ENCODE results near the gene UBE2R2.
A peak's percentile ranks its signal among the peaks of the same experiment; 100 is the strongest.

Gene UBE2R2

DNA sequence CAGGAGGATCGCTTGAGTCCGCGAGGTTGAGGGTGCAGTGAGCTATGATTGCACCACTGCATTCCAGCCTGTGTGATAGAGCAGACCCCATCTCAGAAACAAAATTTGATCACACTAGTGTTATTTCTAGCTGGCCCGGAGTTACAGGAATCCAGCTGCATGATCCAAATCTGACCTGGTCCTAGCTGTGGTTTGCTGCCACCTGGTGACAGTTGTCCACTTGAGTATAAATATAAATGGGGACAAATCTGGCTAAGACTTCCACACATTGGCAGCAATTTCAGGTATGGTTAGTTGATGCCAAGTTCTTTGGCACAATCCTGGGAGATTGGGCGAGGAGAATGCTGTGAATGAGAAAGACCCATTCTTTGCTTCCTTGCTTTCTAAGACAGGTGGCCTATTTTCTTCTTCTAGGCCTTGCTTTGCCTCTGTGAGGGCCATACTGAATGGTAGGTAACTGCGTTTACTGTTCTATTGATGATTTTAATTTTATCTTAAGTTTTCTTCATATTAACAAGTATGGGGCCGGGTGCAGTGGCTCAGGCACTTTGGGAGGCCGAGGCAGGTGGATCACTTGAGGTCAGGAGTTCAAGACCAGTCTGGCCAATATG is 35.4 kb downstream of the UBE2R2 start:
- H3K4me2 ChIP-seq (ENCODE audit: low read length, poor library complexity, severe bottlenecking) = no peak overlapping the region
- no peak overlapping the region for H3K14ac ChIP-seq (ENCODE audit: low read length in 2 of 2)
- H3K23ac ChIP-seq (ENCODE audit: low read length in 2 of 2) = no peak overlapping the region
- H2BK15ac ChIP-seq (ENCODE audit: low read depth, poor library complexity, severe bottlenecking) = no peak overlapping the region
- H3K27ac ChIP-seq (ENCODE audit: low read length, poor library complexity, severe bottlenecking) = no peak overlapping the region
- no peak overlapping the region for H3K4me3 ChIP-seq (ENCODE audit: insufficient read depth in 1 of 2, low read depth in 1 of 2, low read length in 2 of 2)
- no peaks in the 10 kb centered on the region for H3K9me3 ChIP-seq (ENCODE audit: control insufficient read depth, low read length)
- H2BK5ac ChIP-seq (ENCODE audit: low read depth, low read length, poor library complexity, severe bottlenecking) = no peak overlapping the region
- no peak overlapping the region for H4K91ac ChIP-seq (ENCODE audit: low read length)
- H3K4me1 ChIP-seq (ENCODE audit: control insufficient read depth, insufficient read depth, low read depth, low read length) = peaks cover 14% of the 10 kb centered on the region
- H3K79me1 ChIP-seq (replicated peaks; ENCODE audit: low read length, poor library complexity, severe bottlenecking) = no peaks in the 10 kb centered on the region
- no peaks in the 10 kb centered on the region for H3K27me3 ChIP-seq (ENCODE audit: control insufficient read depth in 1 of 2, insufficient read depth in 1 of 2, low read length in 2 of 2)
- DNase-seq = peak; percentile 52
- H3K4ac ChIP-seq (ENCODE audit: low read depth in 1 of 2, low read length in 2 of 2) = no peak overlapping the region
- H3K9ac ChIP-seq (ENCODE audit: low read length) = no peak overlapping the region
- H2BK120ac ChIP-seq (ENCODE audit: low read depth, low read length) = no peak overlapping the region
- WGBS = 93% methylated on average over 8 of the region's 8 CpGs
- H2AFZ ChIP-seq (ENCODE audit: low read depth, low read length) = no peak overlapping the region
- H3K18ac ChIP-seq (ENCODE audit: low read depth in 1 of 2, low read length in 2 of 2) = no peak overlapping the region
- no peaks in the 10 kb centered on the region for H3K36me3 ChIP-seq (ENCODE audit: control insufficient read depth in 1 of 2, insufficient read depth in 2 of 2, low read depth in 1 of 2, low read length in 2 of 2)
- no peak overlapping the region for H4K8ac ChIP-seq (ENCODE audit: low read length)
- no peak overlapping the region for H2BK12ac ChIP-seq (ENCODE audit: low read length in 2 of 2)
- H2AK5ac ChIP-seq (ENCODE audit: low read length, severe bottlenecking) = no peak overlapping the region

DNA sequence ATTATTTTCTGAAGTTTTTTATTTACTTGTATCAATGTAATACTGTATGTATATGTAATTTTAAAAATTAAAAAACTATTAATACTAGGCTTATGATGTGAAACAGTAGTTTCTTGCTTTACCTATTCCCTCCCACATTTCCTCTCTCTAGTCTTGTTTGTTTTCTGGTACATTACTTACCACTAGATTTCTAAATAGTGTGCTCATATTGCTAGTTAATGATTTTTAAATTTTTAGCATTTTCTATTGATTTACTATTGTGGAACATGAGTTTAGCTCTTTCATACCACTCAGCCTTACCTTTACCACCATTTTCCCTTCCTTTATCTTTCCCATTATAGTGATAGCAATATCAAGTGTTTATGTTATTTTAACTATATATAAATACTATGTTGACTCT is 39.3 kb downstream of the UBE2R2 start:
- no peak overlapping the region for H3K18ac ChIP-seq (ENCODE audit: low read depth in 1 of 2, low read length in 2 of 2)
- no peak overlapping the region for H3K14ac ChIP-seq (ENCODE audit: low read length in 2 of 2)
- no peak overlapping the region for H4K8ac ChIP-seq (ENCODE audit: low read length)
- DNase-seq = no peak
- no peak overlapping the region for H2BK12ac ChIP-seq (ENCODE audit: low read length in 2 of 2)
- no peak overlapping the region for H3K27ac ChIP-seq (ENCODE audit: low read length, poor library complexity, severe bottlenecking)
- H3K4me2 ChIP-seq (ENCODE audit: low read length, poor library complexity, severe bottlenecking) = no peak overlapping the region
- no peak overlapping the region for H2AFZ ChIP-seq (ENCODE audit: low read depth, low read length)
- H4K91ac ChIP-seq (ENCODE audit: low read length) = no peak overlapping the region
- H3K9me3 ChIP-seq (ENCODE audit: control insufficient read depth, low read length) = no peaks in the 10 kb centered on the region
- no peaks in the 10 kb centered on the region for H3K79me1 ChIP-seq (replicated peaks; ENCODE audit: low read length, poor library complexity, severe bottlenecking)
- no peaks in the 10 kb centered on the region for H3K27me3 ChIP-seq (ENCODE audit: control insufficient read depth in 1 of 2, insufficient read depth in 1 of 2, low read length in 2 of 2)
- H3K4me1 ChIP-seq (ENCODE audit: control insufficient read depth, insufficient read depth, low read depth, low read length) = peaks cover 21% of the 10 kb centered on the region
- H3K36me3 ChIP-seq (ENCODE audit: control insufficient read depth in 1 of 2, insufficient read depth in 2 of 2, low read depth in 1 of 2, low read length in 2 of 2) = no peaks in the 10 kb centered on the region
- H3K4me3 ChIP-seq (ENCODE audit: insufficient read depth in 1 of 2, low read depth in 1 of 2, low read length in 2 of 2) = no peak overlapping the region
- no peak overlapping the region for H2BK15ac ChIP-seq (ENCODE audit: low read depth, poor library complexity, severe bottlenecking)
- H2BK5ac ChIP-seq (ENCODE audit: low read depth, low read length, poor library complexity, severe bottlenecking) = peak overlapping the region; percentile 44
- H3K23ac ChIP-seq (ENCODE audit: low read length in 2 of 2) = no peak overlapping the region
- H3K9ac ChIP-seq (ENCODE audit: low read length) = no peak overlapping the region
- H2AK5ac ChIP-seq (ENCODE audit: low read length, severe bottlenecking) = no peak overlapping the region
- no peak overlapping the region for H2BK120ac ChIP-seq (ENCODE audit: low read depth, low read length)
- no peak overlapping the region for H3K4ac ChIP-seq (ENCODE audit: low read depth in 1 of 2, low read length in 2 of 2)

DNA sequence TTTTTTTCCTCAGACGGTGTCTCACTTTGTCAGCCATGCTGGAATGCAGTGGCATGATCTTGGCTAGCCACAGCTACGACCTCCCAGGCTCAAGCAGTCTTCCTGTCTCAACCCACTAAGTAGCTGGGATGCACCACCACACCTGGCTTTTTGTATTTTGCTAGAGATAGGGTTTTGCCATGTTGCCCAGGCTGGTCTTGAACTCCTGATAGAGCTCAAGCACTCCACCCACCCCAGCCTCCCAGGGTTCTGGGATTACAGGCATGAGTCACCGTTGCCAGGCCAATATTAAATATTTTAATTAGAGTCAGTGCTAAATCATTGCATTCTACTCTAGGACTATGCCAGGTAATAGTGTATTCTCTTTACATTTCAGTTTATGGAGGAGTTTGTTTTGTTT is 41.5 kb downstream of the UBE2R2 start:
- no peak overlapping the region for H2BK12ac ChIP-seq (ENCODE audit: low read length in 2 of 2)
- peak; percentile 15 for DNase-seq

DNA sequence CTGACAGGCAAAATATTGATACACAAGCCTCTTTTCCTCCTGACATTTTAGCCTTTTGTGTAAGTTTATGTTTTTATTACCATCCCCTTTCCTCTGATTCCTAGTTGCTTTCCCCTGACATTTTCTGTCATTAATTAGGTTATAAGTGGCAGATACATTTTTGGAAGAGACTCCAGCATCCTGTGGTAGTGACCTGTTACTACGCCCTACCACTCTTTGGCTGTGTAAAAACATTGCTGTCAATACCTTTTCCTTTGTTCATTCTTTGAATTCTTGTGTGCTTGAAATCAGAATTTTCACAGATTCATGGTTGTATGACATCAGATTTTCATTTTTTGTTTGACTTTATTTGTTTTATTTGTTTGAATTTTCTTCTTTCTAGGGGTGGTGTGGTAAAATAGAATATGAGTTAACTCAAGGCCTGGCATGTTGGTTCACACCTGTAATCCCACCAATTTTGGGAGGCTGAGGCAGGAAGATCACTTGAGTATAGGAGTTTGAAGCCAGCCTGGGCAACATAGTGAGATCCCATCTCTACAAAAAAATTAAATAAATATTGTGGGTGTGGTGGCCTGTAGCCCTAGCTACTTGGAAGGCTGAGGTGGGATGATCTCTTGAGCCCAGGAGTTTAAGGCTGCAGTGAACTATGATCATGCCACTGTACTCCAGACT is 43.4 kb downstream of the UBE2R2 start:
- no peak overlapping the region for H4K8ac ChIP-seq (ENCODE audit: low read length)
- no peak overlapping the region for H3K9ac ChIP-seq (ENCODE audit: low read length)
- no peak overlapping the region for H2AFZ ChIP-seq (ENCODE audit: low read depth, low read length)
- H2AK5ac ChIP-seq (ENCODE audit: low read length, severe bottlenecking) = no peak overlapping the region
- H3K23ac ChIP-seq (ENCODE audit: low read length in 2 of 2) = no peak overlapping the region
- no peak overlapping the region for H2BK12ac ChIP-seq (ENCODE audit: low read length in 2 of 2)
- no peaks in the 10 kb centered on the region for H3K27me3 ChIP-seq (ENCODE audit: control insufficient read depth in 1 of 2, insufficient read depth in 1 of 2, low read length in 2 of 2)
- 100% methylated on average over 1 of the region's 1 CpG for WGBS
- no peak overlapping the region for H3K4ac ChIP-seq (ENCODE audit: low read depth in 1 of 2, low read length in 2 of 2)
- H3K18ac ChIP-seq (ENCODE audit: low read depth in 1 of 2, low read length in 2 of 2) = no peak overlapping the region
- H3K27ac ChIP-seq (ENCODE audit: low read length, poor library complexity, severe bottlenecking) = peak overlapping the region; percentile 24
- no peak overlapping the region for H4K91ac ChIP-seq (ENCODE audit: low read length)
- no peak overlapping the region for H3K14ac ChIP-seq (ENCODE audit: low read length in 2 of 2)
- H3K79me1 ChIP-seq (replicated peaks; ENCODE audit: low read length, poor library complexity, severe bottlenecking) = no peaks in the 10 kb centered on the region
- peaks cover 17% of the 10 kb centered on the region for H3K4me1 ChIP-seq (ENCODE audit: control insufficient read depth, insufficient read depth, low read depth, low read length)
- no peak overlapping the region for H2BK15ac ChIP-seq (ENCODE audit: low read depth, poor library complexity, severe bottlenecking)
- no peaks in the 10 kb centered on the region for H3K9me3 ChIP-seq (ENCODE audit: control insufficient read depth, low read length)
- H3K4me2 ChIP-seq (ENCODE audit: low read length, poor library complexity, severe bottlenecking) = no peak overlapping the region
- H2BK120ac ChIP-seq (ENCODE audit: low read depth, low read length) = no peak overlapping the region
- no peak overlapping the region for H3K4me3 ChIP-seq (ENCODE audit: insufficient read depth in 1 of 2, low read depth in 1 of 2, low read length in 2 of 2)
- H3K36me3 ChIP-seq (ENCODE audit: control insufficient read depth in 1 of 2, insufficient read depth in 2 of 2, low read depth in 1 of 2, low read length in 2 of 2) = peaks cover 4 to 6% of the 10 kb centered on the region in 2 experiments
- no peak overlapping the region for H2BK5ac ChIP-seq (ENCODE audit: low read depth, low read length, poor library complexity, severe bottlenecking)
- no peak for DNase-seq

More for the DNA sequence above, 41.5 kb downstream of the UBE2R2 start:
- no peak overlapping the region for H2AFZ ChIP-seq (ENCODE audit: low read depth, low read length)
- peak overlapping the region in 1 of 2 experiments; percentile 48 for H3K18ac ChIP-seq (ENCODE audit: low read depth in 1 of 2, low read length in 2 of 2)
- H3K9ac ChIP-seq (ENCODE audit: low read length) = no peak overlapping the region
- H3K23ac ChIP-seq (ENCODE audit: low read length in 2 of 2) = no peak overlapping the region
- no peak overlapping the region for H4K8ac ChIP-seq (ENCODE audit: low read length)
- H3K9me3 ChIP-seq (ENCODE audit: control insufficient read depth, low read length) = no peaks in the 10 kb centered on the region
- peaks cover 0 to 6% of the 10 kb centered on the region in 2 experiments for H3K36me3 ChIP-seq (ENCODE audit: control insufficient read depth in 1 of 2, insufficient read depth in 2 of 2, low read depth in 1 of 2, low read length in 2 of 2)
- no peak overlapping the region for H3K14ac ChIP-seq (ENCODE audit: low read length in 2 of 2)
- H3K27ac ChIP-seq (ENCODE audit: low read length, poor library complexity, severe bottlenecking) = peak overlapping the region; percentile 40
- H2BK120ac ChIP-seq (ENCODE audit: low read depth, low read length) = no peak overlapping the region
- no peak overlapping the region for H2BK5ac ChIP-seq (ENCODE audit: low read depth, low read length, poor library complexity, severe bottlenecking)
- no peaks in the 10 kb centered on the region for H3K27me3 ChIP-seq (ENCODE audit: control insufficient read depth in 1 of 2, insufficient read depth in 1 of 2, low read length in 2 of 2)
- H3K79me1 ChIP-seq (replicated peaks; ENCODE audit: low read length, poor library complexity, severe bottlenecking) = no peaks in the 10 kb centered on the region
- H4K91ac ChIP-seq (ENCODE audit: low read length) = no peak overlapping the region
- no peak overlapping the region for H3K4me2 ChIP-seq (ENCODE audit: low read length, poor library complexity, severe bottlenecking)
- H2AK5ac ChIP-seq (ENCODE audit: low read length, severe bottlenecking) = no peak overlapping the region
- no peak overlapping the region for H3K4me3 ChIP-seq (ENCODE audit: insufficient read depth in 1 of 2, low read depth in 1 of 2, low read length in 2 of 2)
- H2BK15ac ChIP-seq (ENCODE audit: low read depth, poor library complexity, severe bottlenecking) = no peak overlapping the region
- WGBS = 62% methylated on average over 2 of the region's 3 CpGs
- H3K4ac ChIP-seq (ENCODE audit: low read depth in 1 of 2, low read length in 2 of 2) = no peak overlapping the region
- peaks cover 17% of the 10 kb centered on the region for H3K4me1 ChIP-seq (ENCODE audit: control insufficient read depth, insufficient read depth, low read depth, low read length)
